Fibroblast of villous mesenchyme (primary cell): ENCODE data around the gene FKBP2. TPM values are rescaled to one million over a fixed set of nuclear protein-coding genes. Genes with fewer than 3 reads are reported as not detected.

Source experiments
- DNase-seq: peaks from one replicate; pipeline ENCODE4 v3.0.0-alpha.2; 2010; ENCODE audit warnings: low read depth
- H3K4me3 ChIP-seq: 2 replicates; pipeline ENCODE4 v1.5.1; 2011; ENCODE audit warnings: low read depth, mild to moderate bottlenecking, low read length
- CTCF ChIP-seq: IDR thresholded peaks from 2 replicates; pipeline ENCODE4 v1.5.1; 2012; ENCODE audit warnings: low read depth, mild to moderate bottlenecking, low read length; ENCODE audit not compliant: insufficient read depth
- total RNA-seq: library from RNA; depleted of rRNA; stranded (reverse); fragments of >200 nt; gene quantifications from 2 replicates; pipeline ENCODE4 v1.2.3, GENCODE V29; 2012

The FKBP2 gene
- total RNA-seq, 1 donor: 47.5 TPM

- no peak for TF ChIP-seq CTCF
- no peak for DNase-seq
- H3K4me3 ChIP-seq: no peak overlapping the region
Measured at GRCh38 chr11:64259533-64260067, 18.7 kb downstream of the FKBP2 start.

DNA sequence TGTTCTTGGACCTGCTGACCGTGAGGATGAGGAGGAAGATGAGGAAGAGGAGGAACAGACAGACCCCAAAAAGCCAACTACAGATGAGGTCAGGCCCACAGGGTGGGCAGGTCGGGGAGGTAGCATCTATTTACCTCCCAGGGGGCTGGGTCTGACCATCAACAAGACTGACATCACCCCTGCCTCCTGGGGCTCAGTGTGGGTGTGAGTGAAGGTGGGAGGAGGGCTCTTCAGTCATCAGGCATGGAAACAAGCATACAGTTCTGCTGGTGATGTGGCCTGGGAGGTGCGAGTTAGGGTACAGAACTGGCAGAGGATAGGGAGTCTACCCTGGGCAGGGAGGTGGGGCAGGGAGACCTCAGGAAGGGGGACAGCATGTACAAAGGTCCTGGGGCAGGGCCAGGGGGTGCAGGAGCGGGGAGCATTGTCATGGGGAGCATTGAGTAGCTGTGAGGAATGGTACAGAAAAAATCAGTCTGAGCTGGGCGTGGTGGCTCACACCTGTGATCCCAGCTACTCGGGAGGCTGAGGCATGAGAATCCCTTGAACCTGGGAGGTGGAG is 19.3 kb downstream of the FKBP2 start:
- TF ChIP-seq CTCF: no peak
- no peak overlapping the region for H3K4me3 ChIP-seq
- no peak for DNase-seq

DNA sequence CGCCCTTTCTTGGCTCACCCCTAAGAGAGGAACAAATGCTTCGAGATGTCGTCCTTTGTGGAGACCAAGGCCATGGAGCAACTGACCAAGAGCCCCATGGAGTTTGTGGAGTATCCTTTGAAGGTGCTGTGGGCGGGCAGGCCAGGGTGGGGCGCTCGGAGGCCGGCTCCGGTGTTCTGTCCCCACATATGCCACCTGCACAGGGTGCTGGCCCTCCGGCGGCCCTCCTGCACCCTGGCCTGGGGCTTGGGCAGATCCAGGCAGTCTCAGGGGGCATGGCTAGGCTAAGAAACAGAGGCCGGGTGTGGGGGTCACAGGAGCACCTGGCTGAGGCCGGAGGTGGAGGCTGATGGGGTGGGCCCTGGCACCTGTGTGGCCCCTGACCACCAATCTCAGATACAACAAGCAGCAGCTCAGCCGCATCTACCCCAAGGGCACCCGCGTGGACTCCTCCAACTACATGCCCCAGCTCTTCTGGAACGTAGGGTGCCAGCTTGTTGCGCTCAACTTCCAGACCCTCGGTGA is 20.7 kb downstream of the FKBP2 start:
- no peak for TF ChIP-seq CTCF
- H3K4me3 ChIP-seq: no peak overlapping the region
- no peak for DNase-seq

DNA sequence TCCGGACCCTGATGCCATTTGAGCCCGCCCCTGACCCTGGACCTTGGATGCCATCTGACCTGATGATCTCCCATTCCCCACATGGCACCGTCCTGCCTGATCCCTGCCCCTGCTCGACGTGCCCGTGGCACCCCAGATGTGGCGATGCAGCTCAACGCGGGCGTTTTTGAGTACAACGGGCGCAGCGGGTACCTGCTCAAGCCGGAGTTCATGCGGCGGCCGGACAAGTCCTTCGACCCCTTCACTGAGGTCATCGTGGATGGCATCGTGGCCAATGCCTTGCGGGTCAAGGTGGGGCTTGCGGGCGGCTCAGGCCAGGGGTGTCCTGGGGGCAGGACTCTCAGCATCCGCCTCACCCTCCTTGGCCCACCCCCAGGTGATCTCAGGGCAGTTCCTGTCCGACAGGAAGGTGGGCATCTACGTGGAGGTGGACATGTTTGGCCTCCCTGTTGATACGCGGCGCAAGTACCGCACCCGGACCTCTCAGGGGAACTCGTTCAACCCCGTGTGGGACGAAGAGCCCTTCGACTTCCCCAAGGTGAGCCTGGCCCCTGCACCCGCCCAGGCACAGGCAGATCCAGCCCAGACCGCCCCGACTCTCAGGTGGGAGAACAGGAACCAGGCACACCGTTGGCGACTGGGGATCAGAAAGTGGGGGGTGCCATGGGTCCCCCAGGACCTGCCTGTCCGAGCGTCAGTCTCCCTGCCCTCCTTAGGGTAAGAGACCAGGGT is 21.5 kb downstream of the FKBP2 start:
- no peak for DNase-seq
- no peak for TF ChIP-seq CTCF
- H3K4me3 ChIP-seq: no peak overlapping the region

DNA sequence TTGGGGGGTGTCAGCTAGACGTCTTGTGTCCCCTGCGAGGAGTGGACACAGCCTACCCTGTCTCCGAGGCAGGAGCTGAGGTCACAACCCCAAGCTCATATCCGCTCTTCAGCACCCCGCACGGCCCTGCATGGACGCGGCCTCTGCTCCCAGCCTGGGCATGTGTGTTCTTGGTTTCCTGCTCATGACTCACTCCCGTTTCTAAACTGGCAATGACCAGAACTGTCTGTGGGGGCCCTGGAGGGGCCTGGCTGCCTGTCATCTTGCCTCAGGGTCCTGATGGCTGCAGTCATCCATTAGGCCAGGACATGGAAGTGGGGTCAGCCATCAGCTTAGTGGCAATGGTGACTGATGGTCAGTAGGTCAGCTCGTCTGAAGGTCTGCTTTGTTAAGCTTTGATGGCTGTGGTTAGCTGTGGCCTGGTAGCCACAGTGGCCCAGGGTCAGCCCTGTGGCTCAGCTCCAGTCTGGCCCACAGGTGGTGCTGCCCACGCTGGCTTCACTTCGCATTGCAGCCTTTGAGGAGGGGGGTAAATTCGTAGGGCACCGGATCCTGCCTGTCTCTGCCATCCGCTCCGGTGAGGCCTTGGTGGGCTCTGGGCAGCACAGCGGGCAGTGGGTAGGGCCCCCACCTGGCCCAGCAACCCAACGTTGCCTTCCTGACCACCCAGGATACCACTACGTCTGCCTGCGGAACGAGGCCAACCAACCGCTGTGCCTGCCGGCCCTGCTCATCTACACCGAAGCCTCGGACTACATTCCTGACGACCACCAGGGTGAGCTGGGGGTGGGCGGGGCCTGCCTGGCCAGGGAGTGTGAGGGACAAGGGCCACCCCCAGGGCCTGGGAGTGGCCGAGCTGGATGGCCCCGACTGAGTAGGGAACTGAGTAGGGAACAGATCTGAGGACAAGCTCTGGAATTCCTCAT is 22.4 kb downstream of the FKBP2 start:
- TF ChIP-seq CTCF: no peak
- peak; percentile 50 for DNase-seq
- H3K4me3 ChIP-seq: no peak overlapping the region

- no peak overlapping the region for H3K4me3 ChIP-seq
- DNase-seq: no peak
- TF ChIP-seq CTCF: no peak
Measured at GRCh38 chr11:64263947-64264317, 23.0 kb downstream of the FKBP2 start.
